GM12878 (cell line): Measurements from ENCODE around the gene CLCN2. TPM values are rescaled to one million over a fixed set of nuclear protein-coding genes. Genes with fewer than 3 reads are reported as not detected.

Experiments
- ATAC-seq: fragments of 200-7000 bp; cut with Tn5 transposase; 3 replicates; pipeline ENCODE4 v1.9.1; 2020; ENCODE audit warnings: mild to moderate bottlenecking, moderate library complexity
- BruUV-seq: library from RNA; stranded (reverse); fragments of 400-500 nt; replicated peaks from 2 replicates; lab custom pipeline; 2021; lab: Mats Ljungman, UMichigan
- CTCF ChIA-PET: fragments of 300-600 bp; sonication (Branson Sonifier 250); formaldehyde crosslinking; extraction: SDS; loops from one replicate; lab custom pipeline; 2021; ENCODE audit warnings: inconsistent platforms; lab: Yijun Ruan, JAX
- POLR2A ChIA-PET: fragments of 350-600 bp; formaldehyde crosslinking; extraction: SDS; loops from one replicate; lab custom pipeline; 2021; ENCODE audit warnings: inconsistent platforms; lab: Charles Lee
- RAD21 ChIA-PET: fragments of 300-600 bp; sonication (Branson Sonifier 250); formaldehyde crosslinking; loops from one replicate; lab custom pipeline; 2023; ENCODE audit warnings: antibody characterized with exemption; ENCODE audit not compliant: unreplicated experiment; lab: Charles Lee
- SMC1A ChIA-PET: fragments of 300-600 bp; sonication (Branson Sonifier 250); formaldehyde crosslinking; loops from one replicate; lab custom pipeline; 2023; ENCODE audit not compliant: unreplicated experiment, uncharacterized antibody; lab: Charles Lee
- DNase-seq: peaks from one replicate; pipeline ENCODE4 v3.0.0-alpha.2; 2011; ENCODE audit warnings: low read depth, low spot score
- FAIRE-seq: peaks from 3 replicates; lab custom pipeline; 2011; peaks lifted over from hg19 to GRCh38; lab: Jason Lieb, UNC
- H2AFZ ChIP-seq: 2 replicates; pipeline ENCODE4 v1.6.0; 2011; ENCODE audit warnings: low read depth, low read length, control low read depth; ENCODE audit not compliant: control insufficient read depth
- H3K27ac ChIP-seq: 2 replicates; pipeline ENCODE4 v1.5.1; 2011; ENCODE audit warnings: control low read depth; ENCODE audit not compliant: control insufficient read depth, insufficient read depth
- H3K27me3 ChIP-seq, 2 experiments: replicated peaks in 1 of 2; 2 replicates each; pipeline versions ENCODE4 v1.6.0 to v1.6.1; 2011; ENCODE audit warnings: low read length in 1 of 2; ENCODE audit not compliant: control insufficient read depth in 2 of 2, insufficient read depth in 2 of 2
- H3K36me3 ChIP-seq, 2 experiments: 2 replicates each; pipeline ENCODE4 v1.5.1; 2011; ENCODE audit warnings: low read length in 1 of 2; ENCODE audit not compliant: control insufficient read depth in 2 of 2, insufficient read depth in 2 of 2
- H3K4me1 ChIP-seq: 2 replicates; pipeline ENCODE4 v1.6.1; 2011; ENCODE audit warnings: mild to moderate bottlenecking, low read length, moderate library complexity, mixed read lengths; ENCODE audit not compliant: control insufficient read depth, insufficient read depth
- H3K4me2 ChIP-seq: 2 replicates; pipeline ENCODE4 v1.6.0; 2011; ENCODE audit warnings: control low read depth; ENCODE audit not compliant: control insufficient read depth, insufficient read depth
- H3K4me3 ChIP-seq: fragments of 200-600 bp; sonication (generic); 2 replicates; pipeline ENCODE4 v1.5.1; 2016
- H3K79me2 ChIP-seq: 2 replicates; pipeline ENCODE4 v1.6.0; 2011; ENCODE audit warnings: low read length; ENCODE audit not compliant: control insufficient read depth, insufficient read depth
- H3K9ac ChIP-seq: 2 replicates; pipeline ENCODE4 v1.8.0; 2011; ENCODE audit warnings: low read length, control low read depth, mixed read lengths; ENCODE audit not compliant: control insufficient read depth, insufficient read depth
- H3K9me3 ChIP-seq: replicated peaks from 3 replicates; pipeline ENCODE4 v1.5.1; 2011; ENCODE audit warnings: mild to moderate bottlenecking, low read length; ENCODE audit not compliant: control insufficient read depth, insufficient read depth
- H4K20me1 ChIP-seq: 2 replicates; pipeline ENCODE4 v1.6.0; 2011; ENCODE audit not compliant: control insufficient read depth, insufficient read depth
- BRCA1 ChIP-seq: IDR thresholded peaks from 2 replicates; pipeline ENCODE4 v1.6.1; 2011; ENCODE audit warnings: low read depth, low read length, improper control_type of control experiment
- EP300 ChIP-seq, 2 experiments: fragments of 150-350 bp in 1 of 2; IDR thresholded peaks; 2 replicates each; pipeline ENCODE4 v1.6.1; 2011 to 2012; ENCODE audit warnings: low read depth in 2 of 2, low read length in 2 of 2, borderline replicate concordance in 1 of 2, improper control_type of control experiment in 1 of 2, inconsistent platforms in 1 of 2; ENCODE audit not compliant: control insufficient read depth in 1 of 2
- IRF4 ChIP-seq: IDR thresholded peaks from 2 replicates; pipeline ENCODE4 v1.6.1; 2011; ENCODE audit warnings: low read depth, low read length
- MTA3 ChIP-seq: IDR thresholded peaks from 2 replicates; pipeline ENCODE4 v1.6.1; 2012; ENCODE audit warnings: low read length, inconsistent platforms, borderline replicate concordance
- NBN ChIP-seq: fragments of 450-650 bp; IDR thresholded peaks from 2 replicates; pipeline ENCODE4 v1.6.1; 2016
- SKIL ChIP-seq: fragments of 450-650 bp; IDR thresholded peaks from 2 replicates; pipeline ENCODE4 v1.6.1; 2017; ENCODE audit warnings: mild to moderate bottlenecking, low read depth, inconsistent platforms; ENCODE audit not compliant: poor library complexity, severe bottlenecking
- SMARCA5 ChIP-seq: fragments of 450-650 bp; IDR thresholded peaks from 2 replicates; pipeline ENCODE4 v1.6.1; 2017; ENCODE audit warnings: mild to moderate bottlenecking
- SREBF1 ChIP-seq: IDR thresholded peaks from 2 replicates; pipeline ENCODE4 v1.6.1; 2012; ENCODE audit warnings: mild to moderate bottlenecking, low read length
- WRNIP1 ChIP-seq: IDR thresholded peaks from 2 replicates; pipeline ENCODE4 v1.6.1; 2011; ENCODE audit warnings: low read depth, low read length, improper control_type of control experiment, borderline replicate concordance
- ZNF384 ChIP-seq: IDR thresholded peaks from 2 replicates; pipeline ENCODE4 v1.6.1; 2012; ENCODE audit warnings: low read depth, mild to moderate bottlenecking, low read length, improper control_type of control experiment, borderline replicate concordance
- ZNF687 ChIP-seq: fragments of 450-650 bp; IDR thresholded peaks from 2 replicates; pipeline ENCODE4 v1.6.1; 2017; ENCODE audit warnings: mild to moderate bottlenecking, moderate library complexity
- WGBS: methylation state at CpG from one replicate; pipeline ENCODE4 v1.1.6; 2016; ENCODE audit warnings: low lambda C conversion rate; ENCODE audit not compliant: insufficient replicate concordance, insufficient coverage; ENCODE audit errors: missing lambda C conversion rate; 5-methylcytosine and 5-hydroxymethylcytosine counted together
- in situ Hi-C: fragments of 300-500 bp; cut with MboI; formaldehyde crosslinking; loops from 9 replicates; pipeline ENCODE4 v1.14.3; 2018; ENCODE audit warnings: mixed read lengths
- intact Hi-C: fragments of 100-400 bp; cut with micrococcal nuclease; formaldehyde crosslinking; loops from one replicate; pipeline ENCODE4 v1.14.2; 2022; ENCODE audit not compliant: unreplicated experiment
- polyA plus RNA-seq, 11 experiments: library from polyadenylated mRNA; depleted of rRNA in 4 of 11; unstranded in 6 of 11; stranded (reverse) in 5 of 11; fragments of >200 nt; fragmentation: Nextera tagmentation in 4 of 11; fragmentation: Illumina TruSeq in 1 of 11; extraction: Ambion mirVana in 4 of 11; extraction: Trizol in 1 of 11; gene quantifications; 1 replicate in 1 of 11; 2 replicates in 10 of 11; pipeline versions ENCODE4 v1.2.1 to v1.2.3, GENCODE V29; 2011 to 2016; ENCODE audit warnings: inconsistent platforms in 2 of 11, missing spikeins in 2 of 11, low read depth in 1 of 11
- total RNA-seq, 4 experiments: library from RNA; depleted of rRNA in 3 of 4; stranded (reverse); fragments of >200 nt in 3 of 4; fragmentation: Illumina TruSeq in 1 of 4; extraction: Trizol in 1 of 4; gene quantifications; 2 replicates each; pipeline versions ENCODE4 v1.2.1 to v1.2.3, GENCODE V29; 2013 to 2021

Gene CLCN2
- total and polyA plus RNA-seq, 10 of the 15 experiments (the other 5 are each of a cell fraction or from before 2014, with no cell fraction given), result 0.13 to 2.6 (median 0.85) TPM; not detected in 1

DNA sequence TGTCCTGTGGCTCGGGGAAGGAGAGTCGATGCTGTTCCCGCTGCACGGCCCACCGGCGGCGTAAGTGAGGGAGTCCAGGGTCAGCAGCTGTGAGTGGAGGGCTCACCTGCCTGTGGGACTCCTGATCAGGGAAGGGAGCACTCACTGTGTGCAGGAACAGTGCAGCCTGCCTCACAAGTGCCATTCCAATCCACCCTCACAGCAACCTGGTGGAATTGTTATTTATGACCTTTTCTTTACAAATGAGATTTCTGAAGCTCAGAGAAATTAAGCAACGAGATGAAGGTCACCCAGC lies 27.5 kb upstream of the CLCN2 start:
- SMC1A ChIA-PET, result interaction anchor here (0.8 kb wide), 1 partner anchor 17 kb away, joined by 3 read pairs; no protein-coding TSS in a partner anchor
- POLR2A ChIA-PET, result no interaction called here
- no peak for FAIRE-seq
- BruUV-seq, result no TSS peak
- Histone ChIP-seq H4K20me1 (no peaks in the 10 kb centered on the region), H3K9ac (no peak overlapping the region), H3K9me3 (no peaks in the 10 kb centered on the region), H3K27ac (no peak overlapping the region), H2AFZ (no peak overlapping the region), H3K4me2 (no peak overlapping the region), H3K27me3 (peaks cover 0 to 4% of the 10 kb centered on the region in 2 experiments), H3K36me3 (no peaks in the 10 kb centered on the region)
- in situ Hi-C loops, result no loop called here
- no peak for ATAC-seq
- RAD21 ChIA-PET, result no interaction called here
- TF ChIP-seq ZNF687, result no peak
- TF ChIP-seq, all 136 proteins: peak for 0
- no peak for DNase-seq
- intact Hi-C loops, result no loop called here
- Histone ChIP-seq H3K4me1 (no peaks in the 10 kb centered on the region), H3K79me2 (no peaks in the 10 kb centered on the region), H3K4me3 (no peak overlapping the region)
- 48% methylated on average over 8 of the region's 8 CpGs for WGBS
- CTCF ChIA-PET, result no interaction called here

- CTCF ChIA-PET, result no interaction called here
- H3K9ac ChIP-seq, result no peak overlapping the region
- in situ Hi-C loops, result no loop called here
These were observed 26.9 kb upstream of the CLCN2 start for GRCh38 chr3:184388164-184388935.

More at GRCh38 chr3:184388164-184388935, 26.9 kb upstream of the CLCN2 start:
- H3K79me2 ChIP-seq, result no peaks in the 10 kb centered on the region
- ATAC-seq, result no peak
- no peaks in the 10 kb centered on the region for H3K4me1 ChIP-seq
- ChIA-PET SMC1A (no interaction called here), RAD21 (no interaction called here), POLR2A (no interaction called here)
- H3K36me3 ChIP-seq, result no peaks in the 10 kb centered on the region
- intact Hi-C loops, result no loop called here
- WGBS, result 14% methylated on average over 8 of the region's 8 CpGs
- no peak overlapping the region for H3K4me2 ChIP-seq
- no peaks in the 10 kb centered on the region for H3K9me3 ChIP-seq
- H3K4me3 ChIP-seq, result no peak overlapping the region
- peaks cover 0 to 4% of the 10 kb centered on the region in 2 experiments for H3K27me3 ChIP-seq
- no peak for FAIRE-seq
- TF ChIP-seq WRNIP1, result no peak
- TF ChIP-seq BRCA1, result no peak
- no peak for TF ChIP-seq MTA3
- no peak for TF ChIP-seq SREBF1
- TF ChIP-seq ZNF384, result no peak
- TF ChIP-seq IRF4, result no peak
- no peak for TF ChIP-seq SKIL
- no peak for TF ChIP-seq EP300 (IDR thresholded peaks at IDR 0.05; ENCODE audit: borderline replicate concordance in 1 of 2, control insufficient read depth in 1 of 2, low read depth in 2 of 2, low read length in 2 of 2)
- TF ChIP-seq NBN, result no peak
- TF ChIP-seq SMARCA5, result no peak
- H3K27ac ChIP-seq, result no peak overlapping the region
- H2AFZ ChIP-seq, result no peak overlapping the region
- H4K20me1 ChIP-seq, result no peaks in the 10 kb centered on the region
- no TSS peak for BruUV-seq
- no peak for DNase-seq
